ENCODE data around the gene FUNDC2.

FUNDC2 gene

DNA sequence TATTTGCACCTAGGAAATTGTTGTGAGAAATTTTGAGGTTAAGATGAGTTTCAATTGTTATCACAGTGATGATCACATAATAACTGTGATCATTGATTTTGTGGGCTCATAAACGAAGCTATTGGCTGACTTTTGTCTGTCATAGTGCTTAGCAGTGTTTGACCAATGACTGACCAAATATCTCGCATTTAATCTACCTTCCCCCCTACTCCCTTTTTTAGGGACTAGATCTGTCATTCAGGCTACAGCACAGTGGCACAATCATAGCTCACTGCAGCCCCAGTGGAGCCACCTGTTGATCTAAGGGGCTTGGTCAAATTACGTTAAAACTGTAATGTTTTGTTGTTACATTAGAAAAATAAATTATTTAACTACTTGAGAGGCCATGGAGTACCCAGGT, 1.5 kb downstream of the FUNDC2 start:
- no peak for TF ChIP-seq EZH2phosphoT487 (IDR thresholded peaks at IDR 0.05; ENCODE audit: low read length)
- TF ChIP-seq, protein P1, sequence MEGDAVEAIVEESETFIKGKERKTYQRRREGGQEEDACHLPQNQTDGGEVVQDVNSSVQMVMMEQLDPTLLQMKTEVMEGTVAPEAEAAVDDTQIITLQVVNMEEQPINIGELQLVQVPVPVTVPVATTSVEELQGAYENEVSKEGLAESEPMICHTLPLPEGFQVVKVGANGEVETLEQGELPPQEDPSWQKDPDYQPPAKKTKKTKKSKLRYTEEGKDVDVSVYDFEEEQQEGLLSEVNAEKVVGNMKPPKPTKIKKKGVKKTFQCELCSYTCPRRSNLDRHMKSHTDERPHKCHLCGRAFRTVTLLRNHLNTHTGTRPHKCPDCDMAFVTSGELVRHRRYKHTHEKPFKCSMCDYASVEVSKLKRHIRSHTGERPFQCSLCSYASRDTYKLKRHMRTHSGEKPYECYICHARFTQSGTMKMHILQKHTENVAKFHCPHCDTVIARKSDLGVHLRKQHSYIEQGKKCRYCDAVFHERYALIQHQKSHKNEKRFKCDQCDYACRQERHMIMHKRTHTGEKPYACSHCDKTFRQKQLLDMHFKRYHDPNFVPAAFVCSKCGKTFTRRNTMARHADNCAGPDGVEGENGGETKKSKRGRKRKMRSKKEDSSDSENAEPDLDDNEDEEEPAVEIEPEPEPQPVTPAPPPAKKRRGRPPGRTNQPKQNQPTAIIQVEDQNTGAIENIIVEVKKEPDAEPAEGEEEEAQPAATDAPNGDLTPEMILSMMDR (IDR thresholded peaks at IDR 0.05; ENCODE audit: low read length) = peak; percentile 5; the same call in 1 of the 2 replicates
- Histone ChIP-seq H3K9ac (ENCODE audit: low read length) (peak overlapping the region; percentile 88; the same call in 1 of the 2 replicates), H3K79me2 (ENCODE audit: low read length) (peaks cover 34% of the 10 kb centered on the region), H4K20me1 (ENCODE audit: insufficient read depth, low read length) (no peaks in the 10 kb centered on the region), H3K27ac (ENCODE audit: low read length) (peak overlapping the region; percentile 94; the same call in 1 of the 2 replicates), H3K4me1 (ENCODE audit: low read length) (no peaks in the 10 kb centered on the region), H3K9me2 (replicated peaks; ENCODE audit: insufficient read depth, low read length) (no peaks in the 10 kb centered on the region), H3K4me2 (ENCODE audit: low read depth, low read length) (peak overlapping the region; percentile 70), H3F3A (ENCODE audit: insufficient read depth, low read length) (peaks cover 12% of the 10 kb centered on the region; the same call in 1 of the 2 replicates), H3K27me3 (replicated peaks; ENCODE audit: insufficient read depth, low read length) (no peaks in the 10 kb centered on the region), H3K4me3 (ENCODE audit: low read length) (peak overlapping the region; percentile 86), H3K9me3 (replicated peaks; ENCODE audit: insufficient read depth, low read length) (no peaks in the 10 kb centered on the region), H3K36me3 (replicated peaks; ENCODE audit: insufficient read depth, low read length) (no peaks in the 10 kb centered on the region), H2AFZ (ENCODE audit: low read length) (no peak overlapping the region)
- no peak for DNase-seq

DNA sequence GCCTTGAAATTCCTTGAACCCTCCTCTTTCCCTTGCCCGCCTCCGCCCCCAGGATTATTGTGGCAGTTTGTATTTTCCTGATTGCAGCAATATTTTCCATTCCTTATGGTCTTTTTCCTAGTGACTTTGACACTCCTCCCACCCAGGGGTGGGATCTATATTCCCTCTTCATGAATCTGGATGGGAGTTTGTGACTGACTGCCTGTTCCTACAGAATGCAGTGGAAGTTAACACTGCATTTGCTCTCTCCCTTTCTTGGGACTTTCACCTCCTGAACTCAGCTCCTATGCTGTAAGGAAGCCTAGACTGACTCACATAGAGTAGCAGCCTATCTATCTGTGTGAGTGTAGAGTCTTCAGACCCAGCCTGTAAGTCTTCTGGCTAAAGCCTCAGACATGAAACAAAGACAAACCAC, 2.2 kb downstream of the FUNDC2 start:
- TF ChIP-seq EZH2phosphoT487 (IDR thresholded peaks at IDR 0.05; ENCODE audit: low read length) (no peak), EZH2 (optimal IDR thresholded peaks at IDR 0.05; ENCODE audit: low read depth, low read length) (no peak)
- TF ChIP-seq, protein P1 (IDR thresholded peaks at IDR 0.05; ENCODE audit: low read length) = no peak
- H3K9me3 ChIP-seq (replicated peaks; ENCODE audit: insufficient read depth, low read length) = no peaks in the 10 kb centered on the region
- H3K9ac ChIP-seq (ENCODE audit: low read length) = no peak overlapping the region
- no peak for DNase-seq
- H3K4me3 ChIP-seq (ENCODE audit: low read length) = no peak overlapping the region
- no peaks in the 10 kb centered on the region for H3K9me2 ChIP-seq (replicated peaks; ENCODE audit: insufficient read depth, low read length)
- no peak overlapping the region for H3K27ac ChIP-seq (ENCODE audit: low read length)
- no peaks in the 10 kb centered on the region for H3K36me3 ChIP-seq (replicated peaks; ENCODE audit: insufficient read depth, low read length)
- no peaks in the 10 kb centered on the region for H3K27me3 ChIP-seq (replicated peaks; ENCODE audit: insufficient read depth, low read length)
- H3K79me2 ChIP-seq (ENCODE audit: low read length) = peaks cover 34% of the 10 kb centered on the region
- H2AFZ ChIP-seq (ENCODE audit: low read length) = no peak overlapping the region
- H3K4me1 ChIP-seq (ENCODE audit: low read length) = no peaks in the 10 kb centered on the region
- no peak overlapping the region for H3K4me2 ChIP-seq (ENCODE audit: low read depth, low read length)
- peaks cover 12% of the 10 kb centered on the region; the same call in 1 of the 2 replicates for H3F3A ChIP-seq (ENCODE audit: insufficient read depth, low read length)
- H4K20me1 ChIP-seq (ENCODE audit: insufficient read depth, low read length) = no peaks in the 10 kb centered on the region

DNA sequence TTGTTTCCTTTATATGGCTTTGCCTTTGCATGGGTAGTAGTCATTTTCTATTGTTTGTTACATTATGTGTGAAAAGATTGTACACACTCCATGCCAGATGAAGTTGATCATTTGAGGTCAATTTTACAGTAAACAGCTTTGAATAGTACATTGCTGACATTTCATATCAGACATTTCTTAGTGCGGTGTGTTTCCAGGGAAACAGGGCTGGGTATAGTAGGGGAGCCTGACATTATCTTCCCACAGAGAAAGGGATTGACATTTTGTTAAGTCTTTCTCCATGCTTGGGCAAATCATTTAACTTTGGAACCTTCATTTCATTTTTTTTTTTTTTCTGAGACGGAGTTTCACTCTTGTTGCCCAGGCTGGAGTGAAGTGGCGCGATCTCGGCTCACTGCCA, 5.0 kb downstream of the FUNDC2 start:
- no peak overlapping the region for H3K27ac ChIP-seq (ENCODE audit: low read length)
- peaks cover 7% of the 10 kb centered on the region; the same call in 1 of the 2 replicates for H3F3A ChIP-seq (ENCODE audit: insufficient read depth, low read length)
- no peak overlapping the region for H3K4me2 ChIP-seq (ENCODE audit: low read depth, low read length)
- no peaks in the 10 kb centered on the region for H3K9me3 ChIP-seq (replicated peaks; ENCODE audit: insufficient read depth, low read length)
- no peaks in the 10 kb centered on the region for H3K27me3 ChIP-seq (replicated peaks; ENCODE audit: insufficient read depth, low read length)
- H3K79me2 ChIP-seq (ENCODE audit: low read length) = peaks cover 34% of the 10 kb centered on the region
- H3K36me3 ChIP-seq (replicated peaks; ENCODE audit: insufficient read depth, low read length) = no peaks in the 10 kb centered on the region
- H3K4me1 ChIP-seq (ENCODE audit: low read length) = no peaks in the 10 kb centered on the region
- no peak for DNase-seq
- TF ChIP-seq, protein P1 (IDR thresholded peaks at IDR 0.05; ENCODE audit: low read length) = no peak
- TF ChIP-seq EZH2phosphoT487 (IDR thresholded peaks at IDR 0.05; ENCODE audit: low read length) (no peak), EZH2 (optimal IDR thresholded peaks at IDR 0.05; ENCODE audit: low read depth, low read length) (no peak)
- H3K9ac ChIP-seq (ENCODE audit: low read length) = no peak overlapping the region
- H3K9me2 ChIP-seq (replicated peaks; ENCODE audit: insufficient read depth, low read length) = no peaks in the 10 kb centered on the region
- no peaks in the 10 kb centered on the region for H4K20me1 ChIP-seq (ENCODE audit: insufficient read depth, low read length)
- no peak overlapping the region for H3K4me3 ChIP-seq (ENCODE audit: low read length)
- H2AFZ ChIP-seq (ENCODE audit: low read length) = no peak overlapping the region
